Neural cell (in vitro differentiated cells): ENCODE results near the gene FBP1. TPM values are rescaled to one million over a fixed set of nuclear protein-coding genes. Genes with fewer than 3 reads are reported as not detected.

Experiments used
- H2AFZ ChIP-seq: fragments of 200-600, 300-800 bp; sonication (generic), shearing (Covaris generic); 2 replicates; pipeline ENCODE4 v1.6.0; 2014; ENCODE audit warnings: low read depth, mild to moderate bottlenecking, antibody characterized with exemption, low read length, moderate library complexity
- H3F3A ChIP-seq: fragments of 200-600 bp; shearing (Covaris generic); 2 replicates; pipeline ENCODE4 v1.6.1; 2016; ENCODE audit warnings: mild to moderate bottlenecking, moderate library complexity, mixed read lengths, antibody characterized with exemption, low read length; ENCODE audit not compliant: insufficient read depth, poor library complexity, severe bottlenecking
- H3K27ac ChIP-seq: fragments of 200-600, 300-800 bp; sonication (generic), shearing (Covaris generic); 2 replicates; pipeline ENCODE4 v1.5.1; 2014; ENCODE audit warnings: mild to moderate bottlenecking, low read length, moderate library complexity
- H3K27me3 ChIP-seq: fragments of 300-800, 200-600 bp; sonication (generic), shearing (Covaris generic); 2 replicates; pipeline ENCODE4 v1.6.0; 2014; ENCODE audit warnings: mild to moderate bottlenecking, low read depth, low read length, moderate library complexity; ENCODE audit not compliant: insufficient read depth
- H3K36me3 ChIP-seq: fragments of 300-800, 200-600 bp; sonication (generic), shearing (Covaris generic); 2 replicates; pipeline ENCODE4 v1.5.1; 2014; ENCODE audit warnings: mild to moderate bottlenecking, antibody characterized with exemption, low read length, moderate library complexity; ENCODE audit not compliant: insufficient read depth
- H3K4me2 ChIP-seq: fragments of 300-800, 200-600 bp; sonication (generic), shearing (Covaris generic); 2 replicates; pipeline ENCODE4 v1.6.0; 2014; ENCODE audit warnings: mild to moderate bottlenecking, low read length
- H3K4me3 ChIP-seq: fragments of 300-800, 200-600 bp; sonication (generic), shearing (Covaris generic); 2 replicates; pipeline ENCODE4 v1.5.1; 2014; ENCODE audit warnings: mild to moderate bottlenecking, low read length, moderate library complexity
- H3K79me2 ChIP-seq: fragments of 200-600 bp; shearing (Covaris generic); replicated peaks from 2 replicates; pipeline ENCODE4 v1.6.0; 2014; ENCODE audit warnings: mild to moderate bottlenecking, low read length, moderate library complexity; ENCODE audit not compliant: insufficient read depth
- H3K9ac ChIP-seq: fragments of 300-800, 200-600 bp; sonication (generic), shearing (Covaris generic); 2 replicates; pipeline ENCODE4 v1.6.1; 2016; ENCODE audit warnings: mild to moderate bottlenecking, low read length, mixed read lengths
- H3K9me2 ChIP-seq: fragments of 200-600 bp; shearing (Covaris generic); 2 replicates; pipeline ENCODE4 v1.6.1; 2016; ENCODE audit warnings: mild to moderate bottlenecking, low read length, mixed read lengths; ENCODE audit not compliant: insufficient read depth
- H3K9me3 ChIP-seq: fragments of 200-600, 300-800 bp; sonication (generic), shearing (Covaris generic); 2 replicates; pipeline ENCODE4 v1.6.1; 2016; ENCODE audit warnings: mild to moderate bottlenecking, mixed run types, low read length, moderate library complexity, mixed read lengths
- H4K20me1 ChIP-seq: fragments of 200-600 bp; shearing (Covaris generic); 2 replicates; pipeline ENCODE4 v1.6.1; 2016; ENCODE audit warnings: mild to moderate bottlenecking, mixed run types; ENCODE audit not compliant: insufficient read depth
- CTCF ChIP-seq: fragments of 450-650 bp; IDR thresholded peaks from 2 replicates; pipeline ENCODE4 v1.5.1; 2014; ENCODE audit warnings: antibody characterized with exemption, mild to moderate bottlenecking, moderate library complexity; ENCODE audit not compliant: poor library complexity, severe bottlenecking
- EP300 ChIP-seq: fragments of 450-650 bp; conservative IDR thresholded peaks from 2 replicates; pipeline ENCODE4 v1.6.1; 2014; ENCODE audit warnings: antibody characterized with exemption, mild to moderate bottlenecking, moderate library complexity; ENCODE audit not compliant: poor library complexity, severe bottlenecking
- EZH2 ChIP-seq: fragments of 200-600, 300-800 bp; shearing (Covaris generic), sonication (generic); IDR thresholded peaks from 2 replicates; pipeline ENCODE4 v1.6.1; 2014; ENCODE audit warnings: antibody characterized with exemption, low read length, borderline replicate concordance, mild to moderate bottlenecking; ENCODE audit not compliant: insufficient read depth, poor library complexity, severe bottlenecking
- MXI1 ChIP-seq: fragments of 450-650 bp; conservative IDR thresholded peaks from 2 replicates; pipeline ENCODE4 v1.6.1; 2014; ENCODE audit warnings: antibody characterized with exemption, mild to moderate bottlenecking; ENCODE audit not compliant: poor library complexity, severe bottlenecking
- POLR2AphosphoS5 ChIP-seq: IDR thresholded peaks from 2 replicates; pipeline ENCODE4 v1.6.1; 2012
- RAD21 ChIP-seq: fragments of 450-650 bp; conservative IDR thresholded peaks from 2 replicates; pipeline ENCODE4 v1.6.1; 2014; ENCODE audit warnings: antibody characterized with exemption, mild to moderate bottlenecking, moderate library complexity
- SMC3 ChIP-seq: fragments of 450-650 bp; conservative IDR thresholded peaks from 2 replicates; pipeline ENCODE4 v1.6.1; 2014; ENCODE audit warnings: antibody characterized with exemption, mild to moderate bottlenecking, moderate library complexity; ENCODE audit not compliant: poor library complexity
- TAF1 ChIP-seq: IDR thresholded peaks from 2 replicates; pipeline ENCODE4 v1.6.1; 2012; ENCODE audit warnings: low read depth
- polyA plus RNA-seq: library from polyadenylated mRNA; depleted of rRNA; stranded (reverse); fragments of >200 nt; gene quantifications from 2 replicates; pipeline ENCODE4 v1.2.3, GENCODE V29; 2014
- TF ChIP-seq, protein P1 (sequence below): IDR thresholded peaks from 2 replicates; pipeline ENCODE4 v1.6.1; 2012; ENCODE audit warnings: borderline replicate concordance

The FBP1 gene
- polyA plus RNA-seq, 1 donor from 2014 or later, result not detected

DNA sequence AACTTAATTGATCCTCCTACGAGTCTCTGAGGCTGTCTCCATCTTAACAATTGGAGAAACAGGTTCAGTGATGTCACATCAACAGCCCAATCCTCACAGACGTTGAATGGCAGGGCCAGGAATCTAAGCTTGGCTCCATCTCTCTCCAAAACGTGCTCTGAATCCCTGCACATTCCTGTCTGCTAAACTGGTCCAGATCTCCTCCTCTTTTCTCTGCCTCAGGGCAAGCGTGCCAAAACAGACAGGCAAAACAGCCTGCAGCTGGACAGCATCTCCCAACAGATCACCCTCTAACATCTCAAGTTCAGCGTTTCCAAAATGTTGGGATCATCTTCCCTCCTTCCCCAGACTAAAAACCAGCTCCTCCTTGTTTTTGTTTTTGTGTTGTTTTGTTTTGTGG is 6.6 kb downstream of the FBP1 start:
- no peak overlapping the region for H2AFZ ChIP-seq
- no peak overlapping the region for H3K4me2 ChIP-seq
- no peak overlapping the region for H3K4me3 ChIP-seq

DNA sequence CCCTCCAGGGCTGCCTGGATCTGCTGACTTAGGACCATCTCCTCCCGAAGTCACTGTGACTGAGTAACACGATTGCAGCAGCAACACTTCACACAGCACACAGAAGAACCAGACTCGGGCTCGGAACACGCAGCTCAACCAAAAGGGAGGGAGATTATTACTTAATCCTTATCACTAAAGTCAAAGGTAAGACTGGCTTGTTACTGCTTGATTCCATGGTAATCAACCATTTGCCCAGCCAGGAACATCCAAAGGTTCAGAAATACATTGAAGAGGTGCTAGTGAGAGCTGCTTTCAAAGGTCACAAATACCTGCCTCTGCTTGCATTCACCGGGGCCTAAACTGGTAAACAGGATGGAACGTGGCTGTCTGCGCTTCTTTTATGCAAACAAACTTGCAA is 7.7 kb downstream of the FBP1 start:
- TF ChIP-seq MXI1 (no peak), EZH2 (no peak), POLR2AphosphoS5 (no peak), EP300 (no peak), TAF1 (no peak), SMC3 (no peak), CTCF (no peak), RAD21 (no peak)
- TF ChIP-seq, protein P1, sequence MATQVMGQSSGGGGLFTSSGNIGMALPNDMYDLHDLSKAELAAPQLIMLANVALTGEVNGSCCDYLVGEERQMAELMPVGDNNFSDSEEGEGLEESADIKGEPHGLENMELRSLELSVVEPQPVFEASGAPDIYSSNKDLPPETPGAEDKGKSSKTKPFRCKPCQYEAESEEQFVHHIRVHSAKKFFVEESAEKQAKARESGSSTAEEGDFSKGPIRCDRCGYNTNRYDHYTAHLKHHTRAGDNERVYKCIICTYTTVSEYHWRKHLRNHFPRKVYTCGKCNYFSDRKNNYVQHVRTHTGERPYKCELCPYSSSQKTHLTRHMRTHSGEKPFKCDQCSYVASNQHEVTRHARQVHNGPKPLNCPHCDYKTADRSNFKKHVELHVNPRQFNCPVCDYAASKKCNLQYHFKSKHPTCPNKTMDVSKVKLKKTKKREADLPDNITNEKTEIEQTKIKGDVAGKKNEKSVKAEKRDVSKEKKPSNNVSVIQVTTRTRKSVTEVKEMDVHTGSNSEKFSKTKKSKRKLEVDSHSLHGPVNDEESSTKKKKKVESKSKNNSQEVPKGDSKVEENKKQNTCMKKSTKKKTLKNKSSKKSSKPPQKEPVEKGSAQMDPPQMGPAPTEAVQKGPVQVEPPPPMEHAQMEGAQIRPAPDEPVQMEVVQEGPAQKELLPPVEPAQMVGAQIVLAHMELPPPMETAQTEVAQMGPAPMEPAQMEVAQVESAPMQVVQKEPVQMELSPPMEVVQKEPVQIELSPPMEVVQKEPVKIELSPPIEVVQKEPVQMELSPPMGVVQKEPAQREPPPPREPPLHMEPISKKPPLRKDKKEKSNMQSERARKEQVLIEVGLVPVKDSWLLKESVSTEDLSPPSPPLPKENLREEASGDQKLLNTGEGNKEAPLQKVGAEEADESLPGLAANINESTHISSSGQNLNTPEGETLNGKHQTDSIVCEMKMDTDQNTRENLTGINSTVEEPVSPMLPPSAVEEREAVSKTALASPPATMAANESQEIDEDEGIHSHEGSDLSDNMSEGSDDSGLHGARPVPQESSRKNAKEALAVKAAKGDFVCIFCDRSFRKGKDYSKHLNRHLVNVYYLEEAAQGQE, result no peak
- no peaks in the 10 kb centered on the region for H3K27me3 ChIP-seq
- no peak overlapping the region for H3K9ac ChIP-seq
- H4K20me1 ChIP-seq, result no peaks in the 10 kb centered on the region
- no peak overlapping the region for H2AFZ ChIP-seq
- no peaks in the 10 kb centered on the region for H3K36me3 ChIP-seq
- H3K4me2 ChIP-seq, result no peak overlapping the region
- H3K9me3 ChIP-seq, result no peaks in the 10 kb centered on the region
- no peaks in the 10 kb centered on the region for H3K9me2 ChIP-seq
- no peaks in the 10 kb centered on the region for H3F3A ChIP-seq
- no peak overlapping the region for H3K4me3 ChIP-seq
- no peak overlapping the region for H3K27ac ChIP-seq
- H3K79me2 ChIP-seq, result no peaks in the 10 kb centered on the region

More for the DNA sequence above, 6.6 kb downstream of the FBP1 start:
- H3K79me2 ChIP-seq, result no peaks in the 10 kb centered on the region
- H3K27me3 ChIP-seq, result peaks cover 6% of the 10 kb centered on the region
- TF ChIP-seq CTCF (no peak), RAD21 (no peak), POLR2AphosphoS5 (no peak), MXI1 (no peak), SMC3 (no peak), EZH2 (no peak), TAF1 (no peak), EP300 (no peak)
- TF ChIP-seq, protein P1, result no peak
- H3K36me3 ChIP-seq, result no peaks in the 10 kb centered on the region
- no peaks in the 10 kb centered on the region for H4K20me1 ChIP-seq
- H3F3A ChIP-seq, result no peaks in the 10 kb centered on the region
- H3K27ac ChIP-seq, result no peak overlapping the region
- no peaks in the 10 kb centered on the region for H3K9me3 ChIP-seq
- H3K9me2 ChIP-seq, result no peaks in the 10 kb centered on the region
- no peak overlapping the region for H3K9ac ChIP-seq
